Uterus (tissue), 2 donors: ENCODE data around the gene MGST2.

ENCODE experiments used
- POLR2A ChIP-seq, 2 donors: fragments of 450-650 bp; IDR thresholded peaks; one replicate each; pipeline ENCODE4 v1.6.1; 2016; ENCODE audit warnings: antibody characterized with exemption in 2 of 2, mild to moderate bottlenecking in 1 of 2, moderate library complexity in 1 of 2
- TF ChIP-seq, protein P1 (sequence below), 4 experiments: fragments of 200-600 bp in 2 of 4; fragments of 450-650 bp in 2 of 4; sonication (generic) in 2 of 4; IDR thresholded peaks; one replicate each; pipeline ENCODE4 v1.5.1; 2016 to 2019; ENCODE audit warnings: antibody characterized with exemption in 4 of 4, mild to moderate bottlenecking in 2 of 4, moderate library complexity in 1 of 4

DNA sequence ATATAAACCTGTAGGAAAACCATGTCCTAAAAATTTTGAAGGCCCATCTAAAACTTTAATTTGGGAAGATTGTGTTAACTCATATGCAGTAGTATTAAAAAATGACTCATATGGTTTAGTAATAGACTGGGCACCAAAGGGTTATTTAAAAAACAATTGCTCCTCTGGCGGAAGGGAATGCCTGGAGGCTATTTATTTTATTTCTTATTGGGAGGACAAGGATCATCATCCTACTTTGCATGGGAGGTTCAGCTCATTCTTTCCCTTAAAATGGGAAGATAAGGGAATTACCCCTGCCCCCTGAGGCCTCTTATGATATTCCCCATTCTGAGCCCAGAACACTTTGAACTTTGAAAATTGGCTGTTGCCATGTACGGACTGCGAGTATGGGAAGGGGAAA lies 29.7 kb upstream of the MGST2 start:
- TF ChIP-seq, protein P1, sequence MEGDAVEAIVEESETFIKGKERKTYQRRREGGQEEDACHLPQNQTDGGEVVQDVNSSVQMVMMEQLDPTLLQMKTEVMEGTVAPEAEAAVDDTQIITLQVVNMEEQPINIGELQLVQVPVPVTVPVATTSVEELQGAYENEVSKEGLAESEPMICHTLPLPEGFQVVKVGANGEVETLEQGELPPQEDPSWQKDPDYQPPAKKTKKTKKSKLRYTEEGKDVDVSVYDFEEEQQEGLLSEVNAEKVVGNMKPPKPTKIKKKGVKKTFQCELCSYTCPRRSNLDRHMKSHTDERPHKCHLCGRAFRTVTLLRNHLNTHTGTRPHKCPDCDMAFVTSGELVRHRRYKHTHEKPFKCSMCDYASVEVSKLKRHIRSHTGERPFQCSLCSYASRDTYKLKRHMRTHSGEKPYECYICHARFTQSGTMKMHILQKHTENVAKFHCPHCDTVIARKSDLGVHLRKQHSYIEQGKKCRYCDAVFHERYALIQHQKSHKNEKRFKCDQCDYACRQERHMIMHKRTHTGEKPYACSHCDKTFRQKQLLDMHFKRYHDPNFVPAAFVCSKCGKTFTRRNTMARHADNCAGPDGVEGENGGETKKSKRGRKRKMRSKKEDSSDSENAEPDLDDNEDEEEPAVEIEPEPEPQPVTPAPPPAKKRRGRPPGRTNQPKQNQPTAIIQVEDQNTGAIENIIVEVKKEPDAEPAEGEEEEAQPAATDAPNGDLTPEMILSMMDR (IDR thresholded peaks at IDR 0.05): no peak
- TF ChIP-seq POLR2A (IDR thresholded peaks at IDR 0.05): no peak
